Measurements from ENCODE around the gene CNOT6L. TPM values are rescaled to one million over a fixed set of nuclear protein-coding genes. Genes with fewer than 3 reads are reported as not detected.

Gene CNOT6L
- total RNA-seq, 1 experiment from 2014 or later, result 29.4 TPM

- Histone ChIP-seq H3K9me3 (ENCODE audit: control insufficient read depth in 1 of 2, insufficient read depth in 1 of 2, low read depth in 1 of 2, low read length in 2 of 2) (no peaks in the 10 kb centered on the region), H3K79me2 (ENCODE audit: insufficient read depth, low read length) (peaks cover 63% of the 10 kb centered on the region), H3K9me2 (ENCODE audit: insufficient read depth) (no peaks in the 10 kb centered on the region; the same call in 1 of the 2 replicates), H3K4me2 (ENCODE audit: low read length) (no peak overlapping the region), H3K27me3 (ENCODE audit: insufficient read depth, low read length) (no peaks in the 10 kb centered on the region), H2AFZ (ENCODE audit: low read depth, low read length, poor library complexity, severe bottlenecking) (no peak overlapping the region), H3K4me3 (replicated peaks in 1 of 2; ENCODE audit: low read depth in 1 of 2, low read length in 2 of 2) (no peak overlapping the region), H3K27ac (ENCODE audit: low read depth, low read length) (no peak overlapping the region), H3K9ac (ENCODE audit: low read length) (no peak overlapping the region), H3K36me3 (ENCODE audit: control insufficient read depth in 1 of 2, insufficient read depth in 2 of 2, low read length in 2 of 2) (no peaks in the 10 kb centered on the region), H4K20me1 (ENCODE audit: insufficient read depth) (no peaks in the 10 kb centered on the region), H3K4me1 (ENCODE audit: control insufficient read depth in 1 of 2, insufficient read depth in 2 of 2, low read length in 2 of 2) (no peaks in the 10 kb centered on the region)
- RAD21 ChIA-PET (ENCODE audit: low non-redundant PET in 1 of 2, low total read pairs in 2 of 2, uncharacterized antibody in 2 of 2, unreplicated experiment in 2 of 2), result no interaction called here
- ATAC-seq, result no peak
- no peak for TF ChIP-seq SRF (IDR thresholded peaks at IDR 0.05; ENCODE audit: low read depth)
- TF ChIP-seq, protein P1, sequence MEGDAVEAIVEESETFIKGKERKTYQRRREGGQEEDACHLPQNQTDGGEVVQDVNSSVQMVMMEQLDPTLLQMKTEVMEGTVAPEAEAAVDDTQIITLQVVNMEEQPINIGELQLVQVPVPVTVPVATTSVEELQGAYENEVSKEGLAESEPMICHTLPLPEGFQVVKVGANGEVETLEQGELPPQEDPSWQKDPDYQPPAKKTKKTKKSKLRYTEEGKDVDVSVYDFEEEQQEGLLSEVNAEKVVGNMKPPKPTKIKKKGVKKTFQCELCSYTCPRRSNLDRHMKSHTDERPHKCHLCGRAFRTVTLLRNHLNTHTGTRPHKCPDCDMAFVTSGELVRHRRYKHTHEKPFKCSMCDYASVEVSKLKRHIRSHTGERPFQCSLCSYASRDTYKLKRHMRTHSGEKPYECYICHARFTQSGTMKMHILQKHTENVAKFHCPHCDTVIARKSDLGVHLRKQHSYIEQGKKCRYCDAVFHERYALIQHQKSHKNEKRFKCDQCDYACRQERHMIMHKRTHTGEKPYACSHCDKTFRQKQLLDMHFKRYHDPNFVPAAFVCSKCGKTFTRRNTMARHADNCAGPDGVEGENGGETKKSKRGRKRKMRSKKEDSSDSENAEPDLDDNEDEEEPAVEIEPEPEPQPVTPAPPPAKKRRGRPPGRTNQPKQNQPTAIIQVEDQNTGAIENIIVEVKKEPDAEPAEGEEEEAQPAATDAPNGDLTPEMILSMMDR (IDR thresholded peaks at IDR 0.05 in 2 of 3, conservative IDR thresholded peaks at IDR 0.05 in 1 of 3; ENCODE audit: borderline replicate concordance in 1 of 3, insufficient read depth in 1 of 3, low read depth in 2 of 3, low read length in 2 of 3), result no peak
- no peak for TF ChIP-seq POLR2A (IDR thresholded peaks at IDR 0.05; ENCODE audit: borderline replicate concordance, extremely low read depth, insufficient read depth, insufficient read length)
- no peak for TF ChIP-seq EGR1 (IDR thresholded peaks at IDR 0.05; ENCODE audit: low read depth)
- no peak for TF ChIP-seq ZFX (IDR thresholded peaks at IDR 0.05)
- no peak for TF ChIP-seq POLR2AphosphoS5 (IDR thresholded peaks at IDR 0.05; ENCODE audit: low read depth, low read length)
- no peak for TF ChIP-seq FOSL1 (IDR thresholded peaks at IDR 0.05; ENCODE audit: low read depth)
- TF ChIP-seq ATF3 (IDR thresholded peaks at IDR 0.05), result no peak
- no peak for TF ChIP-seq EZH2phosphoT487 (IDR thresholded peaks at IDR 0.05; ENCODE audit: borderline replicate concordance)
- no peak for TF ChIP-seq SP1 (IDR thresholded peaks at IDR 0.05; ENCODE audit: low read depth)
- no peak for TF ChIP-seq REST (IDR thresholded peaks at IDR 0.05; ENCODE audit: low read depth)
- TF ChIP-seq EZH2 (IDR thresholded peaks at IDR 0.05), result no peak
- TF ChIP-seq CEBPB (IDR thresholded peaks at IDR 0.05; ENCODE audit: low read depth), result no peak
- no peak for TF ChIP-seq ELF1 (IDR thresholded peaks at IDR 0.05; ENCODE audit: borderline replicate concordance, low read depth)
- TF ChIP-seq ZNF274 (IDR thresholded peaks at IDR 0.05; ENCODE audit: low read depth, low read length), result no peak
- no peak for TF ChIP-seq CBX3 (IDR thresholded peaks at IDR 0.05; ENCODE audit: low read depth)
- TF ChIP-seq RAD21 (IDR thresholded peaks at IDR 0.05; ENCODE audit: low read depth), result no peak
- TF ChIP-seq YY1 (IDR thresholded peaks at IDR 0.05; ENCODE audit: extremely low read depth, insufficient replicate concordance, low read depth, low read length), result no peak
- no peak for TF ChIP-seq SIN3A (IDR thresholded peaks at IDR 0.05; ENCODE audit: low read depth)
- no peak for DNase-seq (ENCODE audit: low read depth, low spot score)
- BruUV-seq (replicated peaks), result no TSS peak
- POLR2A ChIA-PET, result no interaction called here
- CTCF ChIA-PET, result no interaction called here
- intact Hi-C loops (cut with micrococcal nuclease), result no loop called here
Observed at GRCh38 chr4:77798385-77798784, 20.8 kb downstream of the CNOT6L start.

All from HCT116 (cell line).